Fibroblast of skin of right biceps (primary cell): ENCODE data around the gene BIVM.

ENCODE experiments used
- DNase-seq: peaks from one replicate; pipeline ENCODE4 v3.0.0-alpha.2; 2013

Gene BIVM

GRCh38 chr13:102792396-102792795 is 6.5 kb upstream of the BIVM start:
- peak; percentile 40 for DNase-seq

- no peak for DNase-seq
These were observed 5.1 kb upstream of the BIVM start for GRCh38 chr13:102793611-102794355.

GRCh38 chr13:102799426-102800144 is 666 bp downstream of the BIVM start:
- DNase-seq: no peak

GRCh38 chr13:102800145-102801041 is 1.5 kb downstream of the BIVM start:
- peak; percentile 85 for DNase-seq

- DNase-seq: no peak
These were observed 6.8 kb downstream of the BIVM start for GRCh38 chr13:102805680-102806079.

- no peak for DNase-seq
These were observed 8.8 kb downstream of the BIVM start for GRCh38 chr13:102807699-102808098.

- DNase-seq: peak; percentile 38
These were observed 13.8 kb downstream of the BIVM start for GRCh38 chr13:102812611-102813287.

GRCh38 chr13:102814025-102814607 is 15.2 kb downstream of the BIVM start:
- no peak for DNase-seq

- DNase-seq: no peak
These were observed 15.9 kb downstream of the BIVM start for GRCh38 chr13:102814793-102815192.

GRCh38 chr13:102815788-102816187 is 16.9 kb downstream of the BIVM start:
- DNase-seq: no peak

- DNase-seq: peak; percentile 42
These were observed 17.8 kb downstream of the BIVM start for GRCh38 chr13:102816708-102817107.

GRCh38 chr13:102817241-102817640 is 18.3 kb downstream of the BIVM start:
- DNase-seq: no peak

- peak; percentile 59 for DNase-seq
These were observed 19.0 kb downstream of the BIVM start for GRCh38 chr13:102817907-102818306.

GRCh38 chr13:102825400-102825799 is 26.5 kb downstream of the BIVM start:
- no peak for DNase-seq

- DNase-seq: peak; percentile 94
These were observed 27.2 kb downstream of the BIVM start for GRCh38 chr13:102825921-102826706.

- DNase-seq: no peak
These were observed 31.7 kb downstream of the BIVM start for GRCh38 chr13:102830646-102831045.

- DNase-seq: no peak
These were observed 37.6 kb downstream of the BIVM start for GRCh38 chr13:102836471-102836870.

- no peak for DNase-seq
These were observed 39.4 kb downstream of the BIVM start for GRCh38 chr13:102838273-102838672.

GRCh38 chr13:102838982-102839381 is 40.1 kb downstream of the BIVM start:
- DNase-seq: no peak

- DNase-seq: peak; percentile 15
These were observed 40.5 kb downstream of the BIVM start for GRCh38 chr13:102839462-102839861.

GRCh38 chr13:102845289-102845629 is 46.3 kb downstream of the BIVM start:
- no peak for DNase-seq
